ENCODE results near the gene TMPO. TPM values are rescaled to one million over a fixed set of nuclear protein-coding genes. Genes with fewer than 3 reads are reported as not detected.
A peak's percentile ranks its signal among the peaks of the same experiment; 100 is the strongest.

TMPO gene
- total RNA-seq, 1 experiment from 2014 or later, result 202 TPM

GRCh38 chr12:98533723-98534251 is 18.4 kb downstream of the TMPO start:
- Histone ChIP-seq H2BK20ac (ENCODE audit: low read depth, low read length, poor library complexity, severe bottlenecking) (no peak overlapping the region), H3K4me1 (ENCODE audit: insufficient read depth, low read length) (no peaks in the 10 kb centered on the region), H3K4ac (ENCODE audit: low read depth, low read length) (no peak overlapping the region), H4K20me1 (ENCODE audit: control insufficient read depth, insufficient read depth, insufficient read length) (peaks cover 2% of the 10 kb centered on the region), H3K23ac (ENCODE audit: insufficient read length, low read depth, low read length) (peak overlapping the region; percentile 62), H3K9me3 (ENCODE audit: control insufficient read depth, low read depth, low read length) (no peaks in the 10 kb centered on the region), H3K27me3 (ENCODE audit: insufficient read depth, low read length) (no peaks in the 10 kb centered on the region), H2AK5ac (ENCODE audit: insufficient read length, low read length) (no peak overlapping the region), H3K18ac (ENCODE audit: insufficient read length, low read depth, low read length) (no peak overlapping the region), H2BK15ac (ENCODE audit: low read depth, low read length) (no peak overlapping the region), H2AFZ (ENCODE audit: low read length) (no peak overlapping the region), H3T11ph (ENCODE audit: low read length) (no peak overlapping the region), H2BK120ac (ENCODE audit: low read depth, low read length, poor library complexity, severe bottlenecking) (no peak overlapping the region), H3K79me1 (ENCODE audit: insufficient read depth, low read depth, low read length, poor library complexity, severe bottlenecking) (peaks cover 6% of the 10 kb centered on the region), H3K14ac (ENCODE audit: insufficient read depth, low read length) (no peak overlapping the region), H2BK12ac (ENCODE audit: insufficient read length, low read depth, low read length) (no peak overlapping the region), H4K5ac (ENCODE audit: insufficient read length, low read depth, low read length) (no peak overlapping the region), H3K9ac (ENCODE audit: extremely low read depth, insufficient read length, low read length) (no peak overlapping the region), H3K27ac (ENCODE audit: insufficient read length, low read depth, low read length) (no peak overlapping the region), H4K91ac (ENCODE audit: insufficient read length, low read depth, low read length) (no peak overlapping the region), H3K79me2 (ENCODE audit: insufficient read depth, low read length) (no peaks in the 10 kb centered on the region; the same call in 1 of the 2 replicates), H3K23me2 (ENCODE audit: insufficient read length, low read depth, low read length, poor library complexity, severe bottlenecking) (no peaks in the 10 kb centered on the region), H4K8ac (replicated peaks; ENCODE audit: insufficient read length, low read depth, low read length) (no peak overlapping the region), H3K56ac (ENCODE audit: insufficient read length, low read depth, low read length) (no peak overlapping the region), H3K4me2 (ENCODE audit: insufficient read depth, insufficient read length, low read length) (no peak overlapping the region), H2BK5ac (ENCODE audit: insufficient read length, low read length) (no peak overlapping the region)
- H3K36me3 Mint-ChIP-seq (ENCODE audit: insufficient read depth in 1 of 3, low read depth in 3 of 3), result peaks cover 42 to 88% (median 83%) of the 10 kb centered on the region in 3 experiments; a peak in 6 of 7 replicates
- TF ChIP-seq, protein P1, sequence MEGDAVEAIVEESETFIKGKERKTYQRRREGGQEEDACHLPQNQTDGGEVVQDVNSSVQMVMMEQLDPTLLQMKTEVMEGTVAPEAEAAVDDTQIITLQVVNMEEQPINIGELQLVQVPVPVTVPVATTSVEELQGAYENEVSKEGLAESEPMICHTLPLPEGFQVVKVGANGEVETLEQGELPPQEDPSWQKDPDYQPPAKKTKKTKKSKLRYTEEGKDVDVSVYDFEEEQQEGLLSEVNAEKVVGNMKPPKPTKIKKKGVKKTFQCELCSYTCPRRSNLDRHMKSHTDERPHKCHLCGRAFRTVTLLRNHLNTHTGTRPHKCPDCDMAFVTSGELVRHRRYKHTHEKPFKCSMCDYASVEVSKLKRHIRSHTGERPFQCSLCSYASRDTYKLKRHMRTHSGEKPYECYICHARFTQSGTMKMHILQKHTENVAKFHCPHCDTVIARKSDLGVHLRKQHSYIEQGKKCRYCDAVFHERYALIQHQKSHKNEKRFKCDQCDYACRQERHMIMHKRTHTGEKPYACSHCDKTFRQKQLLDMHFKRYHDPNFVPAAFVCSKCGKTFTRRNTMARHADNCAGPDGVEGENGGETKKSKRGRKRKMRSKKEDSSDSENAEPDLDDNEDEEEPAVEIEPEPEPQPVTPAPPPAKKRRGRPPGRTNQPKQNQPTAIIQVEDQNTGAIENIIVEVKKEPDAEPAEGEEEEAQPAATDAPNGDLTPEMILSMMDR (conservative IDR thresholded peaks at IDR 0.05), result no peak
- no peaks in the 10 kb centered on the region for H3K9me3 Mint-ChIP-seq
- no peaks in the 10 kb centered on the region for H3K27me3 Mint-ChIP-seq (ENCODE audit: low read depth)
- no peak overlapping the region for H3K4me3 Mint-ChIP-seq
- WGBS (ENCODE audit: extremely low coverage, insufficient read length, low lambda C conversion rate), result no CpG with 5 or more reads among the region's 4 CpGs
- no peak overlapping the region; a peak in 1 of 7 replicates for H3K27ac Mint-ChIP-seq
- no peaks in the 10 kb centered on the region for H3K4me1 Mint-ChIP-seq
- DNase-seq, result no peak
